HepG2 (cell line): ENCODE data around the gene CDC20. TPM values are rescaled to one million over a fixed set of nuclear protein-coding genes. Genes with fewer than 3 reads are reported as not detected.
A peak's percentile ranks its signal among the peaks of the same experiment; 100 is the strongest.

Source experiments
- ATAC-seq: fragments of 200-7000 bp; cut with Tn5 transposase; 3 replicates; pipeline ENCODE4 v1.9.1; 2020; ENCODE audit warnings: mild to moderate bottlenecking, moderate library complexity
- BruUV-seq: library from RNA; stranded (reverse); fragments of 400-500 nt; replicated peaks from 2 replicates; lab custom pipeline; 2021; lab: Mats Ljungman, UMichigan
- CTCF ChIA-PET: fragments of 300-600 bp; formaldehyde crosslinking; extraction: SDS; loops from one replicate; lab custom pipeline; 2021; ENCODE audit warnings: low total read pairs, inconsistent platforms, low intra/inter-chr PET ratio; lab: Yijun Ruan, JAX
- POLR2A ChIA-PET: fragments of 350-600 bp; sonication (Branson Sonifier 250); formaldehyde crosslinking; loops from one replicate; lab custom pipeline; 2020; ENCODE audit warnings: antibody characterized with exemption, inconsistent platforms; lab: Yijun Ruan, JAX
- DNase-seq: peaks from one replicate; pipeline ENCODE4 v3.0.0-alpha.2; 2015; ENCODE audit warnings: low spot score
- FAIRE-seq: peaks from 3 replicates; lab custom pipeline; 2011; peaks lifted over from hg19 to GRCh38; lab: Jason Lieb, UNC
- H2AFZ ChIP-seq: one replicate; pipeline ENCODE4 v1.6.1; 2011; ENCODE audit warnings: low read length, inconsistent platforms
- H3K27ac ChIP-seq: fragments of 300-600 bp; 3 replicates; pipeline ENCODE4 v1.8.0; 2011; ENCODE audit warnings: mixed run types, mild to moderate bottlenecking, mixed read lengths, low read length, inconsistent platforms; ENCODE audit not compliant: insufficient read depth; ENCODE audit errors: extremely low read length
- H3K27me3 ChIP-seq, 2 experiments: fragments of 200-600 bp in 1 of 2; 2 replicates in 1 of 2; 3 replicates in 1 of 2; pipeline versions ENCODE4 v1.6.0 to v1.8.0; 2011; ENCODE audit warnings: low read length in 2 of 2, mild to moderate bottlenecking in 2 of 2, moderate library complexity in 2 of 2, inconsistent platforms in 1 of 2; ENCODE audit not compliant: insufficient read depth in 2 of 2, control insufficient read depth in 1 of 2
- H3K36me3 ChIP-seq, 2 experiments: fragments of 200-600 bp in 1 of 2; replicated peaks in 1 of 2; 2 replicates in 1 of 2; 3 replicates in 1 of 2; pipeline versions ENCODE4 v1.5.1 to v1.8.0; 2011; ENCODE audit warnings: low read length in 2 of 2, inconsistent platforms in 1 of 2; ENCODE audit not compliant: insufficient read depth in 2 of 2, control insufficient read depth in 1 of 2
- H3K4me1 ChIP-seq: 2 replicates; pipeline ENCODE4 v1.5.1; 2012; ENCODE audit warnings: low read length, inconsistent platforms; ENCODE audit not compliant: insufficient read depth
- H3K4me2 ChIP-seq: 2 replicates; pipeline ENCODE4 v1.6.0; 2011; ENCODE audit warnings: low read depth, low read length, inconsistent platforms
- H3K4me3 ChIP-seq, 3 experiments: fragments of 200-600 bp in 1 of 3; sonication (generic), shearing (Covaris generic) in 1 of 3; replicated peaks in 1 of 3; 2 replicates each; pipeline ENCODE4 v1.5.1; 2011 to 2016; ENCODE audit warnings: low read length in 3 of 3, inconsistent platforms in 2 of 3, low read depth in 2 of 3, mild to moderate bottlenecking in 2 of 3, control low read depth in 1 of 3, mixed read lengths in 1 of 3; ENCODE audit not compliant: insufficient read depth in 1 of 3
- H3K79me2 ChIP-seq: one replicate; pipeline ENCODE4 v1.6.1; 2011; ENCODE audit warnings: low read length, inconsistent platforms; ENCODE audit not compliant: insufficient read depth
- H3K9ac ChIP-seq: 2 replicates; pipeline ENCODE4 v1.6.0; 2011; ENCODE audit warnings: mild to moderate bottlenecking, low read depth, low read length, inconsistent platforms; ENCODE audit not compliant: insufficient read depth
- H3K9me3 ChIP-seq: 2 replicates; pipeline ENCODE4 v1.5.1; 2012; ENCODE audit warnings: mild to moderate bottlenecking, low read length
- H4K20me1 ChIP-seq: 2 replicates; pipeline ENCODE4 v1.6.0; 2011; ENCODE audit warnings: inconsistent platforms, mild to moderate bottlenecking, low read length, moderate library complexity; ENCODE audit not compliant: insufficient read depth
- ZNF263 ChIP-seq: sonication (generic); formaldehyde crosslinking; IDR thresholded peaks from 2 replicates; pipeline ENCODE4 v1.4.0; 2020; ENCODE audit warnings: missing genetic modification reagents
- ZNF770 ChIP-seq: sonication (generic); formaldehyde crosslinking; IDR thresholded peaks from 2 replicates; pipeline ENCODE4 v1.5.0; 2020; ENCODE audit warnings: mild to moderate bottlenecking, missing genetic modification reagents
- WGBS: methylation state at CpG from one replicate; pipeline ENCODE4 v1.1.6; 2017; ENCODE audit warnings: low lambda C conversion rate; 5-methylcytosine and 5-hydroxymethylcytosine counted together
- in situ Hi-C: cut with HindIII; loops from 2 replicates; pipeline ENCODE4 v1.10.0; 2017; ENCODE audit warnings: low pct_unique_long_range_greater_than_20kb; ENCODE audit not compliant: extremely low pct_ligation_motif_present
- intact Hi-C: fragments of 100-400 bp; cut with micrococcal nuclease; formaldehyde crosslinking; loops from one replicate; pipeline ENCODE4 v1.10.0; 2022; ENCODE audit not compliant: unreplicated experiment
- polyA plus RNA-seq, 8 experiments: library from polyadenylated mRNA; depleted of rRNA in 3 of 8; stranded (reverse) in 7 of 8; unstranded in 1 of 8; fragments of >200 nt; fragmentation: Illumina TruSeq in 4 of 8; extraction: Trizol in 4 of 8; gene quantifications; 2 replicates each; pipeline versions ENCODE4 v1.2.1 to v1.2.3, GENCODE V29; 2011 to 2016; ENCODE audit warnings: low read depth in 4 of 8, missing spikeins in 1 of 8, mixed read lengths in 1 of 8; ENCODE audit not compliant: insufficient read depth in 1 of 8
- total RNA-seq, 5 experiments: library from RNA; depleted of rRNA; stranded (reverse); fragments of >200 nt; fragmentation: Illumina TruSeq; extraction: Trizol; gene quantifications; 2 replicates each; pipeline ENCODE4 v1.2.3, GENCODE V29; 2016; ENCODE audit warnings: low read depth in 1 of 5

CDC20 gene
- total and polyA plus RNA-seq, 2 of the 13 experiments (the other 11 are each of a cell fraction or from before 2014, with no cell fraction given), result 57.9 to 90.0 TPM

- no peak for TF ChIP-seq ZNF770 (CRISPR knock-in tag)
These were observed 31.1 kb upstream of the CDC20 start (continued) for GRCh38 chr1:43327549-43328292.

GRCh38 chr1:43329995-43330751, 28.6 kb upstream of the CDC20 start:
- intact Hi-C loops, result no loop called here
- Histone ChIP-seq H3K27ac (no peak overlapping the region), H3K4me3 (no peak overlapping the region), H3K9ac (no peak overlapping the region), H2AFZ (no peak overlapping the region), H3K79me2 (no peaks in the 10 kb centered on the region), H3K4me2 (no peak overlapping the region), H4K20me1 (no peaks in the 10 kb centered on the region), H3K36me3 (no peaks in the 10 kb centered on the region), H3K9me3 (no peaks in the 10 kb centered on the region), H3K27me3 (no peaks in the 10 kb centered on the region; a peak in 1 of 5 replicates), H3K4me1 (no peaks in the 10 kb centered on the region; the same call in 1 of the 2 replicates)
- in situ Hi-C loops, result no loop called here
- WGBS, result 17% methylated on average over 5 of the region's 6 CpGs
- peak; percentile 58 for ATAC-seq
- no peak for DNase-seq
- no peak for TF ChIP-seq ZNF770 (CRISPR knock-in tag)
- peak; percentile 49; the same call in 1 of the 2 replicates for TF ChIP-seq ZNF263
- CTCF ChIA-PET, result no interaction called here
- BruUV-seq, result no TSS peak
- POLR2A ChIA-PET, result interaction anchor here (0.7 kb wide), 1 partner anchor 18 kb away, joined by 3 read pairs; no protein-coding TSS in a partner anchor
- FAIRE-seq, result no peak
